Endothelial cell of umbilical vein (primary cell): ENCODE data around the gene RNF133.
"Not testable (repeated sequence)": the region's sequence is repeated elsewhere in the genome, so short reads cannot be mapped to it uniquely, and the experiment has no call there.

Experiments used
- EZH2 ChIP-seq: IDR thresholded peaks from 2 replicates; pipeline ENCODE4 v1.6.1; 2012; ENCODE audit warnings: borderline replicate concordance, low read depth, mild to moderate bottlenecking, moderate library complexity, low read length, inconsistent platforms; ENCODE audit not compliant: severe bottlenecking
- FOS ChIP-seq: IDR thresholded peaks from 2 replicates; pipeline ENCODE4 v1.6.1; 2011; ENCODE audit warnings: mild to moderate bottlenecking, low read length, moderate library complexity, borderline replicate concordance; ENCODE audit not compliant: insufficient read depth
- JUN ChIP-seq: IDR thresholded peaks from 2 replicates; pipeline ENCODE4 v1.6.1; 2011; ENCODE audit warnings: borderline replicate concordance, low read depth; ENCODE audit not compliant: insufficient read length, insufficient read depth
- MYC ChIP-seq: IDR thresholded peaks from one replicate; pipeline ENCODE4 v1.6.1; 2011; ENCODE audit warnings: mild to moderate bottlenecking, low read depth, low read length
- POLR2A ChIP-seq: IDR thresholded peaks from 2 replicates; pipeline ENCODE4 v1.6.1; 2012; ENCODE audit warnings: low read depth, mild to moderate bottlenecking, control low read depth, low read length
- POLR2AphosphoS5 ChIP-seq: IDR thresholded peaks from 2 replicates; pipeline ENCODE4 v1.6.1; 2012; ENCODE audit warnings: low read depth, mild to moderate bottlenecking, control low read depth, low read length, moderate library complexity; ENCODE audit not compliant: insufficient read depth
- TF ChIP-seq, protein P1 (sequence below), 2 donors: IDR thresholded peaks; 1 replicate in 1 of 2; 2 replicates in 1 of 2; pipeline ENCODE4 v1.5.1; 2011; ENCODE audit warnings: low read length in 2 of 2, mild to moderate bottlenecking in 2 of 2, moderate library complexity in 2 of 2, control low read depth in 1 of 2, inconsistent platforms in 1 of 2, low read depth in 1 of 2; ENCODE audit not compliant: insufficient read depth in 1 of 2; ENCODE audit errors: extremely low read depth in 1 of 2

DNA sequence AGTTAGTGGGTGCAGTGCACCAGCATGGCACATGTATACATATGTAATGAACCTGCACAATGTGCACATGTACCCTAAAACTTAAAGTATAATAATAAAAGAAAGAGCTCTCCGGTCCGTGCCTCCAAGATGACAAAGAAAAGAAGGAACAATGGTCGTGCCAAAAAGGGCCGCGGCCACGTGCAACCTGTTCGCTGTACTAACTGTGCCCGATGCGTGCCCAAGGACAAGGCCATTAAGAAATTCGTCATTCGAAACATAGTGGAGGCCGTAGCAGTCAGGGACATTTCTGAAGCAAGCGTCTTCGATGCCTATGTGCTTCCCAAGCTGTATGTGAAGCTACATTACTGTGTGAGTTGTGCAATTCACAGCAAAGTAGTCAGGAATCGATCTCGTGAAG is 17.7 kb downstream of the RNF133 start:
- not testable (repeated sequence) for TF ChIP-seq POLR2A, EZH2, JUN, FOS, POLR2AphosphoS5, MYC
- TF ChIP-seq, protein P1, sequence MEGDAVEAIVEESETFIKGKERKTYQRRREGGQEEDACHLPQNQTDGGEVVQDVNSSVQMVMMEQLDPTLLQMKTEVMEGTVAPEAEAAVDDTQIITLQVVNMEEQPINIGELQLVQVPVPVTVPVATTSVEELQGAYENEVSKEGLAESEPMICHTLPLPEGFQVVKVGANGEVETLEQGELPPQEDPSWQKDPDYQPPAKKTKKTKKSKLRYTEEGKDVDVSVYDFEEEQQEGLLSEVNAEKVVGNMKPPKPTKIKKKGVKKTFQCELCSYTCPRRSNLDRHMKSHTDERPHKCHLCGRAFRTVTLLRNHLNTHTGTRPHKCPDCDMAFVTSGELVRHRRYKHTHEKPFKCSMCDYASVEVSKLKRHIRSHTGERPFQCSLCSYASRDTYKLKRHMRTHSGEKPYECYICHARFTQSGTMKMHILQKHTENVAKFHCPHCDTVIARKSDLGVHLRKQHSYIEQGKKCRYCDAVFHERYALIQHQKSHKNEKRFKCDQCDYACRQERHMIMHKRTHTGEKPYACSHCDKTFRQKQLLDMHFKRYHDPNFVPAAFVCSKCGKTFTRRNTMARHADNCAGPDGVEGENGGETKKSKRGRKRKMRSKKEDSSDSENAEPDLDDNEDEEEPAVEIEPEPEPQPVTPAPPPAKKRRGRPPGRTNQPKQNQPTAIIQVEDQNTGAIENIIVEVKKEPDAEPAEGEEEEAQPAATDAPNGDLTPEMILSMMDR (IDR thresholded peaks at IDR 0.05; ENCODE audit: extremely low read depth in 1 of 2, insufficient read depth in 1 of 2, low read depth in 1 of 2, low read length in 2 of 2) = not testable (repeated sequence)
